OCI-LY7 (cell line): ENCODE data around the gene ST6GAL1.

Experiments
- EZH2phosphoT487 ChIP-seq: fragments of 200-600 bp; sonication (generic); IDR thresholded peaks from 2 replicates; pipeline ENCODE4 v1.6.1; 2018; ENCODE audit warnings: low read depth, borderline replicate concordance, mild to moderate bottlenecking, mixed run types, antibody characterized with exemption, low read length, moderate library complexity, mixed read lengths
- TF ChIP-seq, protein P1 (sequence below): fragments of 200-600 bp; sonication (generic); conservative IDR thresholded peaks from 2 replicates; pipeline ENCODE4 v1.5.1; 2014; ENCODE audit warnings: mild to moderate bottlenecking, antibody characterized with exemption, low read length, moderate library complexity, mixed read lengths

GRCh38 chr3:187044867-187045552 is 114.7 kb downstream of the ST6GAL1 start:
- TF ChIP-seq, protein P1, sequence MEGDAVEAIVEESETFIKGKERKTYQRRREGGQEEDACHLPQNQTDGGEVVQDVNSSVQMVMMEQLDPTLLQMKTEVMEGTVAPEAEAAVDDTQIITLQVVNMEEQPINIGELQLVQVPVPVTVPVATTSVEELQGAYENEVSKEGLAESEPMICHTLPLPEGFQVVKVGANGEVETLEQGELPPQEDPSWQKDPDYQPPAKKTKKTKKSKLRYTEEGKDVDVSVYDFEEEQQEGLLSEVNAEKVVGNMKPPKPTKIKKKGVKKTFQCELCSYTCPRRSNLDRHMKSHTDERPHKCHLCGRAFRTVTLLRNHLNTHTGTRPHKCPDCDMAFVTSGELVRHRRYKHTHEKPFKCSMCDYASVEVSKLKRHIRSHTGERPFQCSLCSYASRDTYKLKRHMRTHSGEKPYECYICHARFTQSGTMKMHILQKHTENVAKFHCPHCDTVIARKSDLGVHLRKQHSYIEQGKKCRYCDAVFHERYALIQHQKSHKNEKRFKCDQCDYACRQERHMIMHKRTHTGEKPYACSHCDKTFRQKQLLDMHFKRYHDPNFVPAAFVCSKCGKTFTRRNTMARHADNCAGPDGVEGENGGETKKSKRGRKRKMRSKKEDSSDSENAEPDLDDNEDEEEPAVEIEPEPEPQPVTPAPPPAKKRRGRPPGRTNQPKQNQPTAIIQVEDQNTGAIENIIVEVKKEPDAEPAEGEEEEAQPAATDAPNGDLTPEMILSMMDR = no peak
- TF ChIP-seq EZH2phosphoT487 = no peak
